ENCODE results near the gene UBXN10. TPM values are rescaled to one million over a fixed set of nuclear protein-coding genes. Genes with fewer than 3 reads are reported as not detected.

The UBXN10 gene
- total and polyA plus RNA-seq, 2 of the 8 experiments (the other 6 are each of a cell fraction or from before 2014, with no cell fraction given) = 0.43 to 0.68 TPM

DNA sequence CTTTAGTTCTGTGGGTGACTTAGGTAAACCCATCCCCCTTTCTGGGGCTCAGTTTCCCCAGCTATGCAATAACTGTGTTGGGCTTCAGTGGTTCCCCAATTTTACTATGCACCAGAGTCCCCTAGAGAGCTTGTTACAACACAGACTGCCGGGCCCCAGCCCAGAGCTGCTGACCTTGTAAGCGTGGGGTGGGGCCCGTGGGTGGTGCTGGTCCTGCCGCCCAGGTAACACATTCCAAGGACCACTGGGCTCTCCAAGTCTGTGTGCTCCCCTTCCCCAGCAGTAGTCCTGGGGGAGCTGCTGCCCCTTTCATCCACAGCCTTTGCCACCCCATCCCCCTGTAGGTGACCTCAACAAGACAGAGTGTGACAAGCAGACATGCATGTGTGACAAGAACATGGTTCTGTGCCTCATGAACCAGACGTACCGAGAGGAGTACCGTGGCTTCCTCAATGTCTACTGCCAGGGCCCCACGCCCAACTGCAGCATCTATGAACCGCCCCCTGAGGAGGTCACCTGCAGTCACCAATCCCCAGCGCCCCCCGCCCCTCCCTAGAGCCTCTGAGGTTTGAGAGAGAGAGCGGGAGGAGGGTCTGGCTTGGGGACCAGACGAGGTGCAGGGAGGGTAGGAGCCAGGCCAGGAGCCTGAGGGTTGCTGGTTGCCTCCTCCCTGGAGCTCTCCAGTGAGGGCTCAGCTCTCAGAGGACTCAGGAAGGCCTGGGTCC is 37.9 kb upstream of the UBXN10 start (continued):
- TF ChIP-seq CBX5 (IDR thresholded peaks at IDR 0.05; ENCODE audit: low read depth, low read length) (no peak), RBBP5 (IDR thresholded peaks at IDR 0.05; ENCODE audit: borderline replicate concordance, low read depth, low read length) (no peak), SAP30 (IDR thresholded peaks at IDR 0.05; ENCODE audit: insufficient read depth, insufficient replicate concordance, low read length) (no peak), TBP (IDR thresholded peaks at IDR 0.05; ENCODE audit: low read depth, low read length) (no peak)
